RCC 7860 (cell line): ENCODE data around the gene GNG13.
"Not testable (repeated sequence)": the region's sequence is repeated elsewhere in the genome, so short reads cannot be mapped to it uniquely, and the experiment has no call there.

Experiments
- DNase-seq: peaks from one replicate; pipeline ENCODE4 v3.0.0-alpha.2; 2015; ENCODE audit warnings: low spot score
- FAIRE-seq: peaks from 2 replicates; lab custom pipeline; 2012; peaks lifted over from hg19 to GRCh38; lab: Jason Lieb, UNC

GNG13 gene

GRCh38 chr16:832652-833336 lies 32.3 kb upstream of the GNG13 start:
- FAIRE-seq: no peak
- no peak for DNase-seq

- DNase-seq (no peak), FAIRE-seq (no peak)
Measured at GRCh38 chr16:831571-832413, 31.3 kb upstream of the GNG13 start.

DNA sequence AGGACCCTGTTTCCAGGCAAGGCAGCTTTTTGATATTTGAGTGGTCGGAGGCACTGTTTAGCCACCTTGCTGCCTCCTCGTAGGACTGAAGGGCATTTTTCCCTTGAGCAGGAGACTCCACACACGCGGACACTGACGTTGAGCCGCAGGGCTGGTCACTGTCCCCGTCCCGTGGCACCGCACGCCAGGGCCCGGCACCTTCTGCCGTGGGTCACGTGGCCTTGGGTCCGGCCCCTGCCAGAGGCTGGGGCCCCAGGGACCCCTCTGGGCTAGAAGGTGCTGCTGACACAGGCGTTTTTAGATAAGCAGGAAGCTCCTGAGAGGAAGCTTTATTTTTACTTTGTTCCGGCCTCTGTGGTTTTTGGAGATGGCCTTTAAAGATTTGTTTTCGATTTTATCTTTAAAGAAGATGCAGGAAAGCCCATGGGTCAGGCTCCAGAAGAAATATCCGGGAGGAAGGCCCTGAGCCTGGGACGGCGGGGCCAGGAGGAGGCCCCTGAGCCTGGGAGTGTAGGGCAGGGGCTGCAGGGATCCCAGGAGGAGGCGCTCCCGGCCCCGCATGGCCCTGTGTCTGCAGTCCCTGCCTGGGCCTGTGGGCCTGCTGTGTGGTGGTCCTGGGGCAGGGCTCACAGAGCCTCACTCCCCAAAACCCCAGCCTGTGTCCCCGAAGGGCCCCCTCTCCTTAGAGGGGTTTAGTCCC lies 30.5 kb upstream of the GNG13 start:
- no peak for DNase-seq
- FAIRE-seq: no peak

- DNase-seq (no peak), FAIRE-seq (no peak)
Measured at GRCh38 chr16:830107-830870, 29.8 kb upstream of the GNG13 start.

GRCh38 chr16:828891-829290 lies 28.4 kb upstream of the GNG13 start:
- no peak for FAIRE-seq
- DNase-seq: no peak

DNA sequence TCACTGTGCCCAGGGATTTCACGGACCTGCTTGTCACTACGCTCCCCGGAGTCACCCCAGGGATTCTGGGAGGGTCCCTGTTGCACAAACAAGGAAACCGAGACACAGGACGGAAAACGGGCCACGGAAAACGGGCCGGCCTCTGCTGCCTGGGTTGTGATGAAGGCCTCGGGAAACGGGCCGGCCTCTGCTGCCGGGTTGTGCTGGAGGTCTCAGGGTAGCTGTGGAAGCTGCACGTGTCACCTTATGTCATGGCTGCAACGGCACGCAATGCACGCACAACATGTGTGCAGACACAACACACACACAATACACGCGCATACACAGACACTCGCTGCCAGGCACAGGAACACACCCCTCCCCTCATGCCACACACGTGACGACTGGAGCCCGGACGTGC lies 27.0 kb upstream of the GNG13 start:
- DNase-seq: no peak
- FAIRE-seq: no peak

DNA sequence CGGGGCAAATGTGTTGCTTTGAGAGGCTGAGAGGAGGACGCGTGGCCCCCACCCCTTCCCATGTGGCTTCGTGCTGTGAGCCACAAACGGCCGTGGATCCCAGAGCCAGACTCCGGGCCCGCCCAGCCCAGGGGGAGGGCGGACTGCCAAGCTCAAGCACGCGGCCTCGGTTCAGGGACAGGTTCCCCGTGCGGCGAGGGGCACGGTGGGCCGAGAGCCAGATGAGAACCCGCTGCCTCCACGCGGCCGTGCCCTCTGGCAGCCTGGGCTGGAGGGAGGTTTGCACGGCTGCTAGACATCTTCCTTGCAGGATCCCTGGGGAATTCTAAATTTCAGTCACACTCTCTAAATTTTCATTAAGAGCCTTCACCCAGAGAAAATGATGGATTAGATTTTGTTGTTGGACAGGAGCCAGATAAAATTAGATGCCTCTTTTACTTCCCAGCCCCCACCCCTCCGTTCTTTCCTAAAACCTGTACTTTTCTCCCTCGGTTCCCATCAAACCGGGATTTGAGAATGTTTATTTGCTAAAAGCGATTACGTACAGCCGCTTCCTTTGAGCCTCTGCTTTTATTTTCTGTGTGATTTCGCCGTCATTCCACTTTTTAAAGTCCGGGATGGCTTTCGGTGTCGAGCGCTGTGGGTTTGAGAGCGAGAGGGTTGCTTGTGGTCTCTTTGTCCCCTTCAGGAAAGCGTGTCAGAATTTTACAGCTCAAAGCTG lies 25.0 kb upstream of the GNG13 start:
- no peak for FAIRE-seq

GRCh38 chr16:824601-825000 lies 24.1 kb upstream of the GNG13 start:
- DNase-seq (no peak), FAIRE-seq (no peak)

More for the DNA sequence above, 25.0 kb upstream of the GNG13 start:
- no peak for DNase-seq

GRCh38 chr16:824194-824593 lies 23.7 kb upstream of the GNG13 start:
- FAIRE-seq: no peak

GRCh38 chr16:822909-823297 lies 22.4 kb upstream of the GNG13 start:
- DNase-seq (no peak), FAIRE-seq (no peak)

More at GRCh38 chr16:824194-824593, 23.7 kb upstream of the GNG13 start:
- no peak for DNase-seq

DNA sequence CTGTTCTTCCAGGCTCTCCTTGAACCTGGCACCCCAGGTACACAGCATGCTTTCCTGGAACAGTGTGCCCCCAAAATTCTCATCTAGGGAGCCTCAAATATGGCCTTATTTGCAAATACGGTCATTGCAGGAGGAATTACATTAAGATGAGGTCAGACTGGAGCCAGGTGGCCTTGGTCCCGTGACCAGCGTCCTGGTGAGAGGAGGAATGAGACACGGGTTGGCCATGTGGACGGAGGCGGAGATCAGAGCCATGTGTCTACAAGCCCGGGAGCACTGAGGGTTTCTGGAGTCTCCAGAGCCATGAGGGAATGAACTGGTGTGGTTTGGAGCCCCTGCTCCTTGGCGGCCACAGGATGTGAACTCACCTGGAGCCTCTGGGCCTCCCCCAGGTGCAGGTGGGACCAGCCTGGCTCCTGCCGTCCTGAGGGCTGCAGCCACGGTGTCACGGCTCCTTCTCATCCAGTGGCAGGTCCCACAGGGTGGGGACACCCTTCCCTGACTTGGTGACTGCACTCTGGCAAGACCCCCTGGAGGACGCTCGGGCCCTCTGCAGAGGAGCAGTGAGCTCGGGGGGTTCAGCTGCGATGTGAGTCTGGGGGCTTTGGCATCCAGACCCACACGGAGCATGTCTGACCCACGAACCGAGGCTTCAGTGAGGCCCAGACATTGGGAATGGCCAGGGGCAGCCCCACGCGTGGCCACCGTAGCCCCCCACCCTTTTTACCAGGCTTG lies 21.8 kb upstream of the GNG13 start:
- FAIRE-seq (no peak), DNase-seq (no peak)

DNA sequence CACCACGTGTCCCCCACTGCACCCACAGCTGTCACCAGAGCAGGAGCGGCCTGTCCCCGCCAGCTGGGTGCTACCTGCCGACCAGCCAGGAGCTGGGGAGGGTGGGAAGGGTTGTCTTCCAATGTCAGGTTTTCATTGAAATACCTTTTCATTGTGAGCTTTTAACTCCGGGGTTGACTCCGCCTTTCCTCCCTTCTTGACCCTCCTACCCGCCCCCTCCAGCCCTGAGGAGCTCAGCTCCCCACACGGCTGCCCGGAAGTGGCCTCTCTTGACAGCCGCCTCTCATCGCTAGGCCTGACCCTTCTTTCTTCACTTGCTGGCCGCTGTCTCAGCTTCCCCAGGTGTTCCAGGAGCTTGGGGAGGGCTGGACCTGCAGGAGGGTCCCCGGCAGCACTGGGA lies 21.2 kb upstream of the GNG13 start:
- DNase-seq: no peak
- FAIRE-seq: no peak

GRCh38 chr16:820748-821147 lies 20.2 kb upstream of the GNG13 start:
- DNase-seq (no peak), FAIRE-seq (no peak)

- not testable (repeated sequence) for FAIRE-seq, DNase-seq
Measured at GRCh38 chr16:820044-820408, 19.5 kb upstream of the GNG13 start.

DNA sequence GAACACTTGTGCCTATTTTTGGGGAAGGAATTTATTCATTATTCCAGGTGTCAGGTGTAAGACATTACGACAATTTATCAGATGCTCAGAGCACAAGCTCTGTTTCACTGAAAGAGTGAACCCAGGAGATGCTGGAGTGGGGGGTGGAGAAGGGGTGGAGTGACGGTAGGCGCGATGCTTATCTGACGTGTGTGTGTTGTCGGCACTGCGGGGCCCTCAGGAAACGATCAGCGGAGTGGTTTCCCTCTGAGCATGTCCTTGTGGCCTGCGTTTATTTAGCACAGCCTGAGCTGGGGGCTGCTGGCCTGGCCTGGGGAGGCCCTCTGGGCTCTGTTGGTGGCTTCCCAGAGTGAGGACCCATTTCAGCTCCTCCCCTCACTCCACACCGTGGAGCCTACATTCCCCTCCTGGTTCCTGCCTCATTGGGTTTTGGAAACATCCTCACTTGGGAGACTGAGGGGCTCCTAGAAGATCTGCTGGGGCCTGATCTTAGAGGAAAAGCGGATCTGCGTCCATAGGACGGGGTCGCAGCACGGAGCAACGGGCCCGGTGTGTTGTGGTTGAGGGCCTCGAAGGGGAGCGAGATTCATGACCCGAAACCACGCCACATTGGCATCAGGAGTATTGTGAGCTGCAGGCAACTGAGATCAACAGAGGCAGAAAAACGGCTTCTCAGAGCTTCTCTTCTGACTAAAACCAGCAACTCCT lies 19.0 kb upstream of the GNG13 start:
- no peak for FAIRE-seq
- no peak for DNase-seq

- FAIRE-seq: no peak
- DNase-seq: no peak
Measured at GRCh38 chr16:818592-818991, 18.1 kb upstream of the GNG13 start.

DNA sequence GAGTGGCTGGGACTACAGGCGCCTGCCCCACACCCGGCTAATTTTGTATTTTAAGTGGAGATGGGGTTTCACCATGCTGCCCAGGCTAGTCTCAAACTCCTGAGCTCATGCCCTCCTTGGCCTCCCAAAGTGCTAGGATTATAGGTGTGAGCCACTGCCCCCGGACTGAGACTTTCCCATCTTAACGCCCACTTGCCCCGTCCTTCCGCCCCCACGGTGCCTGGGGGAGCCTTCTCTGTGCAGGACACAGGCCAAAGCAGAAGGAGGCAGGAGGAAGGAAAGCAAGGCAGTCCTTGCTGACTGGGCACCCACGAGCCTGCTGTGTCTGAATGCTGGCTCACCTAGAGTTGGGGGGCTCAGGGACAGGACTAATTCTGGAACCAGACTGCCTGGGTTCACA lies 17.6 kb upstream of the GNG13 start:
- DNase-seq (no peak), FAIRE-seq (no peak)

DNA sequence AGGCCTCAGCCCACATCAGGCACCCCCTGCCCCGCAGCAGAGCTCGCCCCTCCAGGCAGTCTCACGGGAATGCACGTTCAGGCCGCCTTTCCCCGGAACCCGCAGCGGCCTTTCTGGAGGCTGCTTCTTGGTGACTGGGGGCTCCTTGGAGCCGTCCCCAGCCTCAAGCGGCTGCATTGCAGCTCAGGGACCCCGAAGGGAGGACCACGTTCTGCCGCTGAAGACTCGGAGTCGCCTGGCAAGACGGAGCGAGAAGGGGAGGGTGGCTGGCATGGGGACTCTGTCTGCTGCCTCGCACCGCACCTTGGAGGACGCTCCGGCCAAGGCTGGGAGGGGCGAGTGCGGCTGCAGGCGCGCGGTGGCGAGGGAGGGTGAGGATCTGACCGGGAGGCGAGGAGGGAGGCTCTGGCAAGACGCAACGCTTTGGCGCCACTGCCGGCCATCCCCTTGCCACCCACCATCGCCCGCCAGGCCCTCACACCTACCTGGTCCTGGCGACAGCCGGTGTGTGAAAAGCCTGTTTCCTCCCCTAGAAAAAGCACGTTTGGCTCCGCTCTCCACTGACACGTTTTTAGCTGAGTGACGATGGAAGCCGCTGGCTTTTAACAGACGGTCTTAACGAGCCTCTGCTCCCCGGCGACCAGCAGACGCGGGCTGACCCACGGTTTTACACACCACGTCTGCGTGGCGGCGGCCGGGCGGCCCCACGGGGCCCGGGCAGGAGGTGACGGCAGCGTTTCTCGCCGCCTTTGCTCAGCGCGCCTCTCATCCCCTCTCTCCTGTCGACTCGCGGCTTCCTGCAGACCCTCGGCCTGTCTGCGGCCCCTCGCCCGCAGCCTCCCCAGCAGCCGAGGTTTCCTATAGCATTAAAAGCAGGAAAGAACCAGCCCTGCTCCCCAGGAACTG lies 16.7 kb upstream of the GNG13 start:
- FAIRE-seq (no peak), DNase-seq (no peak)
